Activated effector memory CD4-positive, alpha-beta T cell treated with Interleukin-2 at 50 U/mL for 16 hours (primary cell): Measurements from ENCODE around the gene CDH8.
"Not testable (repeated sequence)": the region's sequence is repeated elsewhere in the genome, so short reads cannot be mapped to it uniquely, and the experiment has no call there.

Source experiments
- DNase-seq: peaks from one replicate; pipeline ENCODE4 v3.0.0-alpha.2; 2020

Gene CDH8

DNA sequence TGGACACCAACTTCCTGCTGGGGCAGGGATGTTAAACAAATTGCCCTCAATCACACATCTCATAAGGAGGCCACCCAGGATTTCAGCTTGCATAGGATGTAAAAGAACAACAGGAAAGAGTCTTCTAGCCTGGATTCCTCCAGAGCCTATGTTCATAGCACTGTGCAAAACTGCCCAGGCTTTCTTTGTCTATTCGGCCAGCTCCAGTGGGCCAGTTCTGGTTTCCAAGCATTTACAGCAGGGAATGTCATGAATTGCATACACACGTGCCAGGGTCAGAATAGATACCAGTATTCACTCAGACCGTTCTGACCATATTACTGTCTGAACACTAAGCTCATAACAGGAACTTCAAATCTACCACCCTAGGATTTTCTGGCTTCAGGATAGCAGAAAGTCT, 273.2 kb downstream of the CDH8 start:
- no peak for DNase-seq

DNA sequence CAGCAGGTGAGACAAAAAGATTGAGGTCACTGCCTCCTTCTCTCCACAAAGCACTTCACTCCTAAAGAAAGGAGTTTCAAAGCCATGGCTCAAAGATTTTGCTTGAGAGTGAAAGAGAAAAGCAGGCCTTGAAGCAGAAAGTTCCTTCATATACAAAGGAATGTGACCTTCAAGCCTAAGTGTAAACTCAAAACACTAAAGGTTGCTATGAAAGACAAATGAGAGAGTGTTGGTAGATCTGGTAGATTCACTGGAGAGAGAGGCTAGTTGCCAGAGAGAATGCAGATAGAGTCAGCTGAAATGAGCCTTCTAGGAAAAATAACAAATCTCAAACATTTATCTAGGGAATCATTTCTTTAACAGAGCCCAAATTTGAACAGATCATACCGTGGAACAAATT, 305.2 kb downstream of the CDH8 start:
- DNase-seq, result no peak

DNA sequence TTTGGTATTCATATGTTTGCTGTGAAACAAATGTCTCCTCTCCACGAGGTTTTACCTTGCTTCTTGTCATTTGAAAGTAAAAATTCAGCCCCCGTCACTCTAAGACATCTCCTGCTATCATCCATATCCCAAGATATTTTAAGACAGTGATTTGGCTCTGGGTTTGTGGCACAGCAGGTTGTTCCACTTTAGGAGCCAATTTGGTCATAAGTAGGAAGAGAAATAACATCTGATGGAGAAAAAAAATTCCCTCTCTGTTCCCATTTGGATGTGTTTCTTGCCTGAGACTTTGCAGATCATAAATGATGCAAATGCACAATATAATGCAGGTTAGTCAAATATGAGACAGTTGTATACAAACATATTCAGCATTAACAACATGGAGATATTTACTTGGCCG, 309.5 kb downstream of the CDH8 start:
- no peak for DNase-seq

DNA sequence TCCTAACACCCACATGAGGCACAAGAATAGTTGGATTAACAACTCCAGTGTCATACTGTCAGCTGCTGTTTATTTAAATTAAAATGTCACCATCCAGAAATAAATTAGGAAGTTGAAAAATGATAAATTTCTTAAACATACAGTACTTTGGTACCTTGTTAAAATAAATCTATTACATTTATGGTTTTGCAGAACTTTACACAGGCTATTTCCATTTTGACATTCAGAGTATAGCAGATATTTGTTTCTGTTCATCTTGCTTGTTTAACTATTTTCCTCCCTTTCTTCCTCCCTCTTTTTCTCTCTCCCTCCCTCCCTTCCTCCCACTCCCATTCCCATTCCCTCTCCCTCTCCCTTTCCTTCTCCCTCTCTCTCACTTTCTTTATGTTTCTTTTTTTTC, 310.1 kb downstream of the CDH8 start:
- DNase-seq, result no peak

DNA sequence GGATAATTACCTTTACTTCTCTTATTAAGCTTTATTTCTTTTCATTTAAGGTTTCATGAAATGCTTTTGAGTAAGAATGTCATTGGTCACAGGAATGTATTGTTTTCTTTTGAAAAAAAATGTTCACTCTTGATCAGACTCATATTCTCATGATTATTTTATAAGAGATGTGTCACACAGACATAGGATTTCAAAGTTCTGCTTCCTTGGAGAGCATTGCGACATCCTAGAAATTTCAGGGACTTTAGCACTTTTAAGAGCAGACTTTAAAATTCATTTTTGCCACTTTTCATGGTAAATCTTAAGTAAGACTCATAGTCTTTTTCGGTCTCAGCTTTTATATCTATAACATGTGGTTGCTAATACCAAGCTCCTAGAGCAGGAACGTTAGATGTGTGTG, 314.7 kb downstream of the CDH8 start:
- no peak for DNase-seq

DNA sequence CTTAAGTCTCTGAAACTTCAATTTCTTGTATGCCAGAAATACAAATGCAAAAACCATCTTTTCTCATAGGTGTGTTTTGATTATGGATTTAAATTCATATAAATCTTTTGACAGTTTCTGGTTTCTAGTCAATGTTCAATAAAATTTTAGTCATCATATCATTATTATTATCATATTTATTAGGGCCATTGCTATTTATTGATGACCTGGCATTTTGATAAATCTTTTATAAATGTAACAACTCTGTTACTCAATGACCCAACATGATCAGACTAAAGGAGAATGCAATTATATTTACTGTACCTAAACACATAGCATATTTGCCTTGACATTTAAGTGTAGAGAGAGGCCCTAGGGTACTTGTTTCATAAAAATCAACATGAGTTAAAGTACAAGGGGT, 320.8 kb downstream of the CDH8 start:
- DNase-seq, result no peak

DNA sequence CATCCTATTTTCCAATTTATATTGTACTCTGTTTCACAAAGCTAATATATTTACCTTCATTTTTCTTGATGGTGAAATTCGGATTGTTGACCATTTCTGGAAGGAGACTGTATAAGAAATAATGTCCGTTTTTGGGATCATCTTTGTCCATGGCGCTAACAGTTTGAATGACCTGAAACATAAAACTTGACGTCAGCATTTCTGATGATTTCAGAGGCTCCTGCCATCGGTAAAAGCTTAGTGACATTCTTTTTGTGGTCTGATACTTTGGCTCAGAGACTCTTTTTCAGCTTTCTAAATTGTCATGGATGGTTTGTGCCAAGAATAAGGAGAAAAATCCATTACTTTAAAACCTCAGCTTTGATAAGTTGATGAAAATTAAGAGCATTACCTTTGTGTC, 322.5 kb downstream of the CDH8 start:
- DNase-seq, result no peak

- DNase-seq, result not testable (repeated sequence)
These were observed 336.6 kb downstream of the CDH8 start for GRCh38 chr16:61699640-61700039.

DNA sequence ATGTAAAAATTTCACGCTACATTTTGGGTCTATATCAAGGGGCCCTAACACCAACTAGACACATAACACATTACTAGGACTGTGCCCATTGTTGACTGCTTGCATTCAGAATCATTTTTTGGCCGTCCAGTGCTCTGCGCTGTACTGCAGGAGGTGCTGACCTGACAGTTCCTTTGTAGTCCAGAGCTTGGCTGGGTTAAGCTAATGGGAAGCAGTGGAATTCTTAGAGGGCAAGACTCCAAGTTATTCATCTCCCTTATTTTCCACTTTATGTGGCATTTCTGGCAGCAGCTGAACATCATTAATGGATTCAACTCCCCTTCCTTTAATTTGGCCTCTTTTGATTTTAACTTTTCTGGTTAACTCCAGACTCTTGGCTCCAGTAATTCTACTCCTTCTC, 351.7 kb downstream of the CDH8 start:
- no peak for DNase-seq

GRCh38 chr16:61681673-61682072, 354.6 kb downstream of the CDH8 start:
- DNase-seq, result no peak

DNA sequence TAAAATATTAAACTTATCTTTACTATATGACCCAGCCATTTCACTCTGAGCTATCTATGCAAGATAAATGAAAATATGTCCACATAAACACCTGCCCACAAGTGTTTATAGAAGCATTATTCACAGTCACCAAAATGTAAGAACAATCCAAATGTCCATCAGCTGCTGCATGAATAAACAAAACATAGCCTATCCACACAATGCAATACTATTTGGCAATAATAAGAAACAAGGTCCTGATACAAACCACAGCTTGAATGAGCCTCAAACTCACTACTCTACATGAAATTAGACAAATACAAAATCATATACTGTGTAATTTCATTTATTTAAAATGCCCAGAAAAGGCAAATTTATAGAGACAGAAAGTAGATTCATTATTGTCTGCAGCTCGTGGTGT, 355.1 kb downstream of the CDH8 start:
- no peak for DNase-seq

DNA sequence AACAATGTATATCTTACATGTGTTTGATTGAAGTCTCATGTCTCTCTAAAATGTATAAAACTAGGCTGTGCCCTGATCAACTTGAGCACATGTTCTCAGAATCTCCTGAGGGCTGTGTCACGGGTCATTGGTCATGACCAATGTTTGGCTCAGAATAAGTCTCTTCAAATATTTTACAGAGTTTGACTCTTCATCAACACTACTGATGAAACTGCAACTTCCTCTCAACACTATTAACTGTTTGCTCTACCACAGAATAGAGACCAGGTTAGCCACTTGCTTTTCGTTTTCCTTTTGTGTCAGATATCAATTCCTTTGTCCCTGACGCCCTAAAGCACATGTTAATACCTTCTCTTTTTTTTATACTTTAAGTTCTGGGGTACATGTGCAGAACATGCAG, 358.1 kb downstream of the CDH8 start:
- DNase-seq, result no peak

DNA sequence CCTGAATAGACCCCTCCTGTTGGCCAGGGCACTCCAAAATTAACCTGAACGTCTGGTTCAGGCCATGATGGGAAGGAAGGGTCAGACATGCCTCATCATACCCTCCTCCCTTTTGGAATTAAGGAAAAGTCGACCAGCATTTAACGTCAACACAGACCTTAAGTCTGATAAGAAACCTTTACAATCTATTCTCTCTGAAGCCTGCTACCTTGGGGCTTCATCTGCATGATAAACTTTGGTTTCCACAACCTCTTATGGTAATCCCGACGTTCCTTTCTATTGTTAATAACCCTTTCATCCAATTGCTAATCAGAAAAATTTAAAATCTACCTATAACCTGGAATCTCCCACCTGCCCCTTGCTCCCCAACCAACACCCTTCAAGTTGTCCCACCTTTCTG, 358.5 kb downstream of the CDH8 start:
- DNase-seq, result no peak

DNA sequence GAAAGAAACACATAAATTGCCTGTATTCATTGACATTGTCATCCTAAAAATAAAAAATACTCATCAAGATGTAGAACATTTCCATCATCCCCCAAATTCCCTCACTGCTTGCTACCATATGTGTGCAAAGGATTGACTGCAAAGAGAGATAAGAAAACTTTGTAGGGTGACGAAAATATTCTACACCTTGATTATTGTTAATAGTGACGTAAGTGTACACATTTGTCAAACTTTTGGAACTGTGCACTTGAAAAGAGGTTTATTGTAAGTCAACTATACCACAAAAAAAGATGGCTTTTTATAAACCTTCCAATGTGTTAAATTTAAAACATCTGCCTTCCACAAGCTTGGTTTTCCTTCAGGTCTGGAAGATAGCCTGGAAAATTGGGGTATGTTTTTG, 359.5 kb downstream of the CDH8 start:
- no peak for DNase-seq

DNA sequence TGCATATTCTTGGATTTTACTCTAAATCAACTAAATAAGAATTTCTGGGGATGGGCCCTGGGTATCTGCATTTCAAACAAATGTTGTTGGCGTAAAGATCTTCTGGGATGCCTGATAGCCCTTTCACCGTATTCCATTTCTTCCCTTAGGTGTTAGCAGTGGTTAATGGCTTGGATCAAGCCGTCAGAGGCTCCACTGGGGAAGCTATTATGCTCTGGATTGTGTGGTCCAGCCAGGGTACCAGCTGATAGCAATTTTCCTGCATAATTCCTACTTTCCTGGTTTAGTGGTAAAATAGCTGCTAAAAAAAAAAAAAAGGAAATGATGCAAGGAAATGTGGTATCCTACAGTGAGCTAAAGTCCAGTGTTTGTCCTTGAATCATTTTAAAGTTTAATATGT, 365.1 kb downstream of the CDH8 start:
- no peak for DNase-seq

GRCh38 chr16:61665512-61665911, 370.7 kb downstream of the CDH8 start:
- DNase-seq, result no peak

DNA sequence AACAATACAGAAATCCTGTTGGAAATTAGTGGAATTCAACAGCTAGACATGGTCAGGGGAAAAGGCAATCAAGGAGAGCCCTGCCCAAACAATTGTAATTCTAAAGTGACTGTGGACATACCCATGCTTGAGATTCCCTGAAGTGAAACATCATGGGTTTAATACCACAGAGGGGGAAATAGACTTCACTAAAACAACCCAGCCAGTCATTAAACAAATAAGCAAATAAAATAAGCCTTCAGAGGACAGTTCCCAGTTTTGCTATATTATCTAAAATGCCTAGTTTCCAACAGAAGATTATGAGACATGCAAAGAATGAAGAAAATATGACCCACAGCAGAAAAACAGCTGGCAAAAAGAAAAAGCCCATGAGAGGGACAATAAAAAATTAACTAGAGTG, 376.3 kb downstream of the CDH8 start:
- no peak for DNase-seq

- no peak for DNase-seq
These were observed 381.3 kb downstream of the CDH8 start for GRCh38 chr16:61654962-61655361.

DNA sequence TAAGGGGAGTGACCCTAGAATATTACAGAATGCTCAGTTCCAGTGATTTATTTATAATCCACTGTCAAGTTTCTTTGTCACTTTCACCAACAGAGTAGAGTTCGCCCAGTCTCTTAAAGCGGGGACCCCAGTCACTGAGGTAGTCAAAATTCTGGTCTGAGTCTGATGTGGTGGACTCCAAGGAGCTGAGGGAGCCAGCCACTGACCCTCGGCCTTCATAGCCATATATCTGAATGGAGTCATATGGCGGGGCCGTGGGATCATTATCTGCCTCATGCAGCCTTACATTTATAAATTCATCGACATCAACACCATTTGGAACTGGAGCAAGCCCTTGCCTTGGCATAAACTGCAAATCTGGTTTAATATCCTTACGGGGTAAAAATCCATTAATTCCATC, 382.7 kb downstream of the CDH8 start:
- DNase-seq, result no peak

DNA sequence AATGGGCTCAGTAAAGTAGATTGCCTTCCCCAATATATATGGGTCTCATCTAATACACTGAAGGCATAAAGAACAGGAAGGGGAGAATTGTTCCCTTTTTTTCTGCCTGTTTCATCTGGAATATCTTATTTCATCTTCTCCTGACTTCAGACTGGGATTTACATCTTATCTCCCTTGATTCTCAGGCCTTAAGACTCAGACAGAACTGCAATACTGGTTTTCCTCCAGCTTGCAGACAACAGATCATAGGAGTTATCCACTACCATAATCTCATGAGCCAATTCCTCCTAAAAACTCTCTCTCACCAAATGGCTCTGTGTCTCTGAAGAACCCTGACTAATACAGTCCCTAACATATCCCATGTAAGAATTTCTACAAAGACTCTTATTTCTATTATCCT, 390.7 kb downstream of the CDH8 start:
- DNase-seq, result no peak

DNA sequence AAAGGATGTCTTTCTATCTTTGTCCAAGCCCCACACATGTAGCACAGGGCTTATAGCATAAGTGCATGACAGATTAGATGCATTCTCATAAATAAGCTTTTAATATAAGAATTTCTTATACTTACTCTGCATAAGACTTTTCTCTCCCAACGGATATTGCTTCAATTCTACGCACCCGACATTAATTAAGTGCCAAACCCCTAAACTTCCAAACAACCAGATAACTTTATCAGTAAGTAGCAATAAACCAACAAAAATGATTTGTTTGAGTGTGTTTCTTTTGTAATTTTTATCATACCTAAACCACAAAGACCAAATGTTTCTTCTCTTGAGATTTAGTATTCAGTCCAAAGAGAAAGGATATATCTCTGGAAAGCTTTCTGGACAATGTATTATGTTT, 391.5 kb downstream of the CDH8 start:
- no peak for DNase-seq

DNA sequence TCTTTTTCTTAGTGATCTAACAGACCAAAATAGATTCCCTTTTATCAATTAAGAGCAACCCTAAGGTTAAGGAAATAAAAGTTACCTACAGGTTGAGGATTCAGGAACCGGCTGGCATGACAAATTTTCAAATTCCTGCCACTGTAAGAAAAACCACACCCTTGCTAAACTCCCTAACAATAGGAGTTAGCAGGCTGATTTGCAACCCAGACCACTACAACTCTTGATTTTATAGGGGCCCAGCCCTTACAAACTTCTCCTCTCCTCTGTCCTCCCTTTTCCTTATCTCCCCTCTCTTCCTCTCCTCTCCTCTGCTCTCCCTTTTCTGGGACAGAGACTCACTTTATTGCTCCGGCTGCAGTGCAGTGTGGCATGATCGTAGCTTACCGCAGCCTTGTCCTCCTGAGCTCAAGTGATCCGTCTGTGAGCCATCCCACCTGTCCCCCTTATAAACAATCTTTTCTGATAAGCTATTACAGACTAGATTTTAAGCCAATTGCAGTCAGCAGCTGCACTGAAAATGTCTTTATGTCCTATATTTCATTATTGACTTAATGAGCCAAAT, 418.9 kb downstream of the CDH8 start:
- DNase-seq, result no peak

- no peak for DNase-seq
These were observed 420.1 kb downstream of the CDH8 start for GRCh38 chr16:61616088-61616487.

DNA sequence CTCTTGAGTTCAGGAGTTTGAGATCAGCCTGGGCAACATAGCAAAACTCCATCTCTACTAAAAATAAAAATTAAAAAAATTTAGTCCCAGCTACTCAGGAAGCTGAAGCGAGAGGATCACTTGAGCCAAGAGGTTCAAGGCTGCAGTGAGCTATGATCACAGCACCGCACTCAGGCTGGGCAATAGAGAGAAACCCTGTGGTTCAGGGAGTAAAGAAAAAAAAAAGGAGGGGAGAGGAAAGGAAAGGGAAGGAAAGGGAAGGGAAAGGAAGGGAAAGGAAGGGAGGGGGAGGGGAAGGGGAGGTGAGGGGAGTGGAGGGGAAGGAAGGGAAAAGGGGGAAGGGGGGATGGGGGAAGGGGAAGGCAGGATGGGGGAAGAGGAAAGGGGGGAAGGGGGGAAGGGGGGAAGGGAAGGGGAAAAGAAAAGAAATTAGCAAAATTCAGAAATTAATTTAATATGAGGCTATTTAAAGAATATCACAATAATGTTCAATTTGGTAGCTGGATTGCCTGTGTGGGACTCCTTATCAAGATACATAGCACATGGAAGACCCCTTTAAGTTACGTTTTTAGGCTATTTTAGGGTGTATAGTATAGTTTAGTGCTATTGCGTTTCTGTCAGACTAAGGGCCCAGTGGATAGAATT, 424.3 kb downstream of the CDH8 start:
- DNase-seq, result no peak

- DNase-seq, result no peak
These were observed 429.7 kb downstream of the CDH8 start for GRCh38 chr16:61606581-61606980.
